K562 (cell line): Measurements from ENCODE around the gene DPM2. TPM values are rescaled to one million over a fixed set of nuclear protein-coding genes. Genes with fewer than 3 reads are reported as not detected.

Experiments
- BCLAF1 ChIP-seq, 2 experiments: fragments of 450-650 bp in 1 of 2; IDR thresholded peaks; 2 replicates each; pipeline ENCODE4 v1.6.1; 2011 to 2017; ENCODE audit warnings: low read depth in 2 of 2, antibody characterized with exemption in 1 of 2, borderline replicate concordance in 1 of 2, low read length in 1 of 2, mild to moderate bottlenecking in 1 of 2, mixed read lengths in 1 of 2; ENCODE audit not compliant: control insufficient read depth in 1 of 2
- BRF1 ChIP-seq: IDR thresholded peaks from 3 replicates; pipeline ENCODE4 v1.6.1; 2011; ENCODE audit warnings: borderline replicate concordance, mild to moderate bottlenecking; ENCODE audit not compliant: insufficient read length; ENCODE audit errors: extremely low read depth
- CEBPZ ChIP-seq: fragments of 150-350 bp; IDR thresholded peaks from 2 replicates; pipeline ENCODE4 v1.6.1; 2014; ENCODE audit warnings: low read depth, mild to moderate bottlenecking, low read length, borderline replicate concordance
- DLX4 ChIP-seq: fragments of 250-450 bp; sonication (Bioruptor Pico); IDR thresholded peaks from 2 replicates; pipeline ENCODE4 v1.6.1; 2021; ENCODE audit warnings: mild to moderate bottlenecking
- DPF2 ChIP-seq: fragments of 450-650 bp; IDR thresholded peaks from 2 replicates; pipeline ENCODE4 v1.6.1; 2016
- RBM17 ChIP-seq: fragments of 200-400 bp; formaldehyde crosslinking; IDR thresholded peaks from 2 replicates; pipeline ENCODE4 v1.6.1; 2017; ENCODE audit warnings: low read depth, mild to moderate bottlenecking, low read length, borderline replicate concordance
- RBM25 ChIP-seq: fragments of 200-400 bp; formaldehyde crosslinking; IDR thresholded peaks from 2 replicates; pipeline ENCODE4 v1.6.1; 2018; ENCODE audit warnings: low read length, low read depth, moderate library complexity; ENCODE audit not compliant: severe bottlenecking
- SMARCE1 ChIP-seq: fragments of 450-650 bp; IDR thresholded peaks from 2 replicates; pipeline ENCODE4 v1.7.1; 2016; ENCODE audit warnings: mild to moderate bottlenecking
- TEAD4 ChIP-seq, 2 experiments: sonication (generic) in 1 of 2; formaldehyde crosslinking in 1 of 2; IDR thresholded peaks; 2 replicates each; pipeline versions ENCODE4 v1.6.1 to v1.8.0; 2012 to 2022; ENCODE audit warnings: borderline replicate concordance in 1 of 2, inconsistent platforms in 1 of 2, low read length in 1 of 2, mild to moderate bottlenecking in 1 of 2, missing genetic modification reagents in 1 of 2
- XRCC5 ChIP-seq: fragments of 200-400 bp; formaldehyde crosslinking; IDR thresholded peaks from 2 replicates; pipeline ENCODE4 v1.6.1; 2017; ENCODE audit warnings: low read depth, mild to moderate bottlenecking, low read length
- YY1 ChIP-seq, 3 experiments: IDR thresholded peaks; 2 replicates each; pipeline ENCODE4 v1.6.1; 2011; ENCODE audit warnings: low read length in 2 of 3, mild to moderate bottlenecking in 2 of 3, moderate library complexity in 2 of 3, borderline replicate concordance in 1 of 3, control low read depth in 1 of 3, low read depth in 1 of 3; ENCODE audit not compliant: insufficient read depth in 3 of 3, insufficient replicate concordance in 2 of 3, control insufficient read depth in 1 of 3, insufficient read length in 1 of 3; ENCODE audit errors: extremely low read depth in 1 of 3
- ZBTB33 ChIP-seq: sonication (generic); formaldehyde crosslinking; IDR thresholded peaks from 2 replicates; pipeline ENCODE4 v1.8.1; 2023; ENCODE audit warnings: mild to moderate bottlenecking, missing genetic modification reagents
- polyA plus RNA-seq, 8 experiments: library from polyadenylated mRNA; depleted of rRNA in 4 of 8; stranded (reverse) in 5 of 8; unstranded in 3 of 8; fragments of >200 nt; fragmentation: Nextera tagmentation in 2 of 8; fragmentation: Illumina TruSeq in 1 of 8; extraction: Ambion mirVana in 2 of 8; extraction: Trizol in 1 of 8; gene quantifications; 2 replicates each; pipeline versions ENCODE4 v1.2.1 to v1.2.3, GENCODE V29; 2011 to 2014; ENCODE audit warnings: inconsistent platforms in 1 of 8, missing spikeins in 1 of 8
- total RNA-seq, 7 experiments: library from RNA; depleted of rRNA in 6 of 7; stranded (reverse); fragments of >200 nt in 6 of 7; fragmentation: Illumina TruSeq in 2 of 7; extraction: Trizol in 2 of 7; gene quantifications; 2 replicates each; pipeline versions ENCODE4 v1.2.1 to v1.2.3, GENCODE V29; 2011 to 2021; ENCODE audit warnings: low replicate concordance in 1 of 7

Gene DPM2
- total and polyA plus RNA-seq, 9 of the 15 experiments (the other 6 are each of a cell fraction or from before 2014, with no cell fraction given), result 43.5 to 126 (median 71.1) TPM

DNA sequence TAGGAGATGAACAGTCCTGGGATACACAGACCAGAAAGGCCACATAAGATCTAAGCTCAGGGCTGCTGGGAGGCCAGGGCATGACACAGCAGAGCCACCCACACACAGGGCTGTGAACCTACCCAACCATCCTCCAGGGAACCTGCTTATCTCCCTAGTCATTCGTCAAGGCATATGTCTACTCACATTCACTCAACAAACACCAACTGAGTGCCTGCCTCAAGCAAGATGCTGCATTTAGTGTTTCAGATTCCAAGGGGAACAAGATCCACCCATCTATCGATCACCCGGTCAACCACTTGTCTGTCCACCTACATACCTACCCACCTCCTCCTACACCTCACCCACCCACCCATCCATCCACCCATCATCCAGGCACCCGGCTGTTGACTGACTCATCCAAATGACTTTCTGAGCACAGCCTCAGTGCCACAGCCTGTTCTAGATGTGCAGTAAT lies 1.9 kb downstream of the DPM2 start (continued):
- TF ChIP-seq YY1 (IDR thresholded peaks at IDR 0.05; ENCODE audit: borderline replicate concordance in 1 of 3, control insufficient read depth in 1 of 3, extremely low read depth in 1 of 3, insufficient read depth in 3 of 3, insufficient read length in 1 of 3, insufficient replicate concordance in 2 of 3, low read depth in 1 of 3, low read length in 2 of 3), result no peak
- no peak for TF ChIP-seq BRF1
- no peak for TF ChIP-seq RBM17
- TF ChIP-seq DLX4, result no peak
- 0 out of 2 replicates have a peak, but pooled peaks have one; percentile 26 for TF ChIP-seq TEAD4 (IDR thresholded peaks at IDR 0.05; ENCODE audit: low read length)
- no peak for TF ChIP-seq TEAD4 (CRISPR knock-in tag; IDR thresholded peaks at IDR 0.05; ENCODE audit: borderline replicate concordance)
- no peak for TF ChIP-seq XRCC5
- peak; percentile 87 for TF ChIP-seq DPF2
- peak; percentile 67; the same call in 1 of the 2 replicates for TF ChIP-seq SMARCE1
- TF ChIP-seq RBM25, result no peak
- TF ChIP-seq ZBTB33, result no peak
- no peak for TF ChIP-seq BCLAF1 (IDR thresholded peaks at IDR 0.05; ENCODE audit: borderline replicate concordance in 1 of 2, control insufficient read depth in 1 of 2, low read depth in 2 of 2, low read length in 1 of 2)
- TF ChIP-seq CEBPZ, result no peak
